ENCODE data around the gene NDUFB6.
A peak's percentile ranks its signal among the peaks of the same experiment; 100 is the strongest.
"Not testable (repeated sequence)": the region's sequence is repeated elsewhere in the genome, so short reads cannot be mapped to it uniquely, and the experiment has no call there.

Gene NDUFB6

DNA sequence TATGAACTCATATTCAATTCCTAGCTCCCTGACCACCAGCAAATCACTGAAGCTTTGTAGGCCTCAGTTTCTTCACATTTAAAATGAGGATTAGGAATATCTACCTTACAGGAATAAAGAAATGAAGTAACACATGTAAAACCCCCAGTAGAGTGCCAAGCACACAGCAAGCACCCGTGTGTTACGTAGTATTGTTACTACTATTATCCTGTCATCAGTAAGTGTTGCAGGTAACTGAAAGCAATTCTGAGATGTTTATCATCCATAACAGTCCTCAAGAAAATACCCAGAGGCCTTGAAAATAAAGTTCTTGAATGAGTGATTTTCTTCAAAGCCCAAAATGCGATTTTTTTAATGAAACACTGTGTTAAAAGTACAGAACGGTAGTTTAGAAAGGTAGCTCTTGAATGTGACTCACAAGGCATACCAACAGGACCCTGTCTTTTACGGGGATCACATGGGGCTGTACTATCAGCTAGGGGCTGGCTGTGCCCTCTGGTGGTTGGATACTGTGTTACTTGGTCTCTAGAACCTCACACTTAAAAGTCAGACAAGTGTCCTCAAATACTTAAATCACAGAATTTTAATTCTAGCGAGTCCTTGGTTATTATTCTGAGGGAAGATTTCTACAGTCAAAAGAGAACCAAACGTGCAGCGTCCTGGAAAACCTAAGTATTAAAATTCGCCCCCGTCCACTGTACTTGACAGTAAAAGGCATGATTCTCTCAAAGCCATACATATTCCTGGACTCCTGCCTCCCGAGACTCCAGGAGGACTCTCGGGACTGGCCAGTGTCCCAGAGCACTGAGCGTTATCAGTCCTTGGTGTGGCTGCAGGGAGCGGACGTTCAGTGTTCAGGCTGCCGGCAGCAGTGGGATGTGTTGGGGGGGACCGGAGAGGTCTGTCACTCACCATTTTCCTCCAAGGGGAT lies 725 bp downstream of the NDUFB6 start:
- peak; percentile 73 for DNase-seq (ENCODE audit: low spot score)

DNA sequence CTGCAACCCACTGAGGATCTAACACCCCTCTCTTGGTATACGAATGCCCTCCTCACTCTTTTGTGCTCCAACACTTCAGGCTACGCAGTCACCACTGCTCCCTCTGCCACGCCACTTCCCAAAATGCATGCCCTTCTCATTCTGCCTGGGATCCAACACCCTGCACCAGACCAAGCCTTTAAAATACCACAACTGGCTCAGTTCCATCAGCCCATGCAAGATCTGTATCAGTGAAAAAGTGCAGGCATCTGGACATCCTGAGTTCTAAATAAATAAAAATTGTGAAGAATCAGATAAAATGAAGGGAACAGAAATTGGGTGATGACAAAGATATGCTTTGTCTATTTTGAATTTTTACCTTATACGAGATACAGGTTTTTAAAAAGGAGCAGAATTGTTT lies 2.7 kb downstream of the NDUFB6 start:
- no peak for DNase-seq (ENCODE audit: low spot score)

DNA sequence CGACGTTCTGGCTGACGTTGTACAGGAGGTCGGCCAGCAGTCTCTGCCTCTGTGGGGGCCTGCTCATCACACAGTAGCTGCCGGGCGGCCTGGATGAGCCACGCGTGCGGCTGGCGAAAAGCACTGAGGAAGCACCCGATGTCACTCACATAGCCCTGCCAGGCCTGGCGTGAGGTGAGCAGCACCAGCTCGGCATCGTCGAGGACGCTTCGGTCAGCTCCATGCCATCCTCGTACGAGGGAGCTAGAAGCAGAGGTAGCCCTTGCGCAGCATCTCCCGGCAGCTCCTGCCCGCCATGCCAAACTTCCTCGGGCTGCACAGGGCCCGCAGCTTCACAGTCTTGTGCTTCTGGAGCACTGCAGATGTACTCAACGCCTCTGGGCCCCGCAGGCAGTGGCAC lies 6.2 kb downstream of the NDUFB6 start:
- DNase-seq (ENCODE audit: low spot score), result no peak

DNA sequence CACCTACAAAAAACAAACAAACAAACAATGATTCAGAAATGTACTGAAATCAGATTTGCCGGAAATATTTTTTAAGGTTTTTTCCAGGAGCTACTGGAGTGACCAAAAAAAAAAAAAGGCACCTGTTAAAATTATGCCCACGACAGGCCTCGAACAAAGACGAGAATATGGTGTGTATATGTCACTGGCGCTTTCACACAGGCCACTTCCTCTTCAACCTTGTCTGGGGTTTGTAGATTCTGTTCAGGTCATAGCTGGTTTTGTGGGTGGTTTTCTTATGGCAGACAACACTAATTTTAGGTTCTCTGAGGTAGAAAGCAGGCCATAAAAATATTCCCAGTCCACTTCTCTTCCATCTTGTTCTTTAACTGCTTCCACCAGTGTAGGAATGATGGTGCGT lies 7.0 kb downstream of the NDUFB6 start:
- DNase-seq (ENCODE audit: low spot score), result no peak

DNA sequence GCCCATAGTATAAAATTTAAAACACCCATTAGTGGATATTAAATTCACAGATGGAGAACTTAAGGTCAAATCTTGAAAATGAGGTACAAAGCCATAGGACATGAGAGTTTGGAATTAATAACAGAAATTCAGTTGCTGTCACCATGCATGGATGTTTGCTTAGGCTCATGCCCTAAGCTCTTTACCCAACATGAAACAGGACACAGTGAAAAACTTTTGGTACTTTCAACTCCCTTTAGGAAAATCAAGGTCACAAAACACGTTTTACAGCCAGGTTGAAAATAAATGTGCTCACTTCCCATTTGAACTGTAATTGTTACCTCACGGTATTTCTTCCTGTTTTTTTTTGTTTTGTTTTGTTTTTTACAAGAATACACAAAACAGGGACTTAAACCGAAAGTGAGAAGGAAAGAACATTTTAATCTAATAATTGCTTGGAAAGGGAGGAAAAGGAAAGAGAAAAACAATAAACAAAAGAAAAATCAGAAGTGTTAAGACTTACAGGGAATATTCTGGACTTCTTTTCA lies 14.5 kb downstream of the NDUFB6 start:
- DNase-seq (ENCODE audit: low spot score), result no peak

DNA sequence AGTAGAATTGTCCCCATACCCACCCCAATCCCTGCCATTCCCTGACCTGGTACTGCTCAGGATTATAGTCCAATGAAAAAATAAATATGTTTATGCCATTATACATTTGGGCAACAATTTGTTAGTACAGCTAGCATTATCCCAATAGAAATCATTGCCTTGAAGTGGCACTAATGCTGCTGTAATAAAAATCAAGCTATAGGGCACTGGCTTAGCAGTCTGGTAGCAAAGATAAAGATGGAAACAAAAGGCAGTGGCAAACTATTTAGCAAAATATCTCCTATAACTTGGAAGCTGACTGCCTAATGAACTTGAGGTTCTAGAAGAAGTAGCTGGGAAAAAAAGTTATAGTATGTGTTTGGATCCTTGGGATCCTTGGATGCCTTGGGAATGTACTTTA lies 18.4 kb downstream of the NDUFB6 start:
- DNase-seq (ENCODE audit: low spot score), result no peak

DNA sequence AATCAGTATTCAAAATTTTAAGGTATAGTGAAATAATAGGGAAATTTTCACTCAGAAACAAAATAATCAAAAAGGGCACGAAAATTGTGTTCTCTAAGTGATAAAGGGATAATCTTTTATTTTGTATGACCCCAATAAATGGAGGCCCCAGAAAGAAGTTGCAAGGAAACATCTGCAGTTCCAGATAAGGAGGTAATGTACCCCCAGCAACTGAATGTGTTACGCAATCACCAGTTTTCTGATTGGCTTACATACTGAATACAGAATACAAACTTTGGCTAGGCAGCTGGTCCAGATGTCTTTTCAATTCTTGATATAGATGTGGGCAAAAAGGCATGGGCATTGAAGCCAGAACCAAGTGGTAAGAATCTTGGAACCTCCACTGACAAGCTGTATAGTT lies 18.9 kb downstream of the NDUFB6 start:
- DNase-seq (ENCODE audit: low spot score), result no peak

DNA sequence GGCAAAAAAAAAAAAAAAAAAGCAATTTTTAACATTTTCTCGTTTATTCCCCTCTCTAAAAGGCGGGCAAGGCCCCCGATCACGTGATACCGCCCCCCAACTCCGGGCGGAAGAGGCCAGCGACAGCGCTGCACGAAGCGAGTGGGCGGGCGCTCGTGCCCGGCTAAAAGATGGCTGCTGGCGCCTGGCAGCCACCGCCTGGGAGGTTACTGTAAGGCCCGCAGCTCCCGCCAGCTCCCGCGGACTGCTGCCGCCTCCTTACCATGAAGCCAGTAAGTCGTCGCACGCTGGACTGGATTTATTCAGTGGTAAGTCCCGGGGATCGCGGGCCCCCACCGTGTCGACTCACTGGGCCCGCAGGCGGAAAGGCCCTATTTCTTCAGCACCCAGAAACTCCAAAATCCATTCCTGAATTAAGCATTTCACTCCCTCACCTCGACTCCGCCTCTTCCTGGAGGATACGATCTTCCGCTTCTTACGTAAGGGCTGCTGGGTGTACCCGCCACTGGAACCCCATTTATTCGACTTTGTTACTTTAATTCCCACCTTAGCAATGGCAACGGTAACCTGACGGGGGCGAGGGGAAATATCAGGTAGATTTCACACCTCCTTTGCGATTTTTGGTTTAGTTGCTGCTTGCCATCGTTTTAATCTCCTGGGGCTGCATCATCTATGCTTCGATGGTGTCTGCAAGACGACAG lies 20.6 kb downstream of the NDUFB6 start, which contains the start of the genes SMIM27 and TOPORS:
TSS of gene SMIM27 (plus strand) at position 156 of the 701 bp plus-strand sequence. CDS start at position 264, 108 bp downstream.
TSS of gene TOPORS (minus strand) at position 415 of the 701 bp plus-strand sequence. CDS start at position 265, 150 bp downstream.
- peak; percentile 94 for DNase-seq (ENCODE audit: low spot score)

DNA sequence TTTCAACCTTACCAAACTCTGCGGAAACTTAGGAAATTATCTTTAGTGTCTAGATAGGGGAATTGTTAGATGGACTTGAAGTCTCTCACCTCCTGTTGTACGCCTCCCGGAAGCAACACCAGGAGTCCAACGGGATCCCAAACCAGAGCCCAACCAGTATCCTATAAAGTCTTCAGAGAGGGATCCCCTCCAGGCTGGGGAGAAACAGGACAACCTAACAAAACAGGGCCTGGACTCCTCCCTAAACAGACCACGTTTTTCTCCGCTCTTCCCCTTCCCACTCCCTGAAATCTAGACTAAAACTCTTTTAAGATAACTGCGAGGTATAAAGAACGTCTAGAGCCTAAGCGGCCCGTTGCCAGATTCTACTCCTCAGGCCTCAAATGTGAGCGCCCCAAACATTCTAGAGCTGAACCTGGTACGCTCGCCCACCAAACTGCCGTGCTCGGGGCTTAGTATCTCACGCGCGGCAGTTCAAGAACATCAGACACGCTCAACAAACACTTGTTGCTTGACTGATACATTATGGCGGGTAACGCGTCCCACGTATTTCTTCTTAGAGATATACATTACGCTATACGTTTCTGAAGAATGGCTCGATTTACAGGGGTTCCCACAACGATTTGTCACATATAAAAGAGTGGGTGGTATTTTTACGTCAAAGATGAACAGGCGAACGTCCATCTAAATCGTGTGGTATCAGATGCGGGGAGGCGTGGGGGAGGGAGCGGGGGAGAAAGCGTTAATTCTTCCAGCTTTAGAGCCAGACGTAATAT lies 21.5 kb downstream of the NDUFB6 start:
- DNase-seq (ENCODE audit: low spot score), result peak; percentile 37

DNA sequence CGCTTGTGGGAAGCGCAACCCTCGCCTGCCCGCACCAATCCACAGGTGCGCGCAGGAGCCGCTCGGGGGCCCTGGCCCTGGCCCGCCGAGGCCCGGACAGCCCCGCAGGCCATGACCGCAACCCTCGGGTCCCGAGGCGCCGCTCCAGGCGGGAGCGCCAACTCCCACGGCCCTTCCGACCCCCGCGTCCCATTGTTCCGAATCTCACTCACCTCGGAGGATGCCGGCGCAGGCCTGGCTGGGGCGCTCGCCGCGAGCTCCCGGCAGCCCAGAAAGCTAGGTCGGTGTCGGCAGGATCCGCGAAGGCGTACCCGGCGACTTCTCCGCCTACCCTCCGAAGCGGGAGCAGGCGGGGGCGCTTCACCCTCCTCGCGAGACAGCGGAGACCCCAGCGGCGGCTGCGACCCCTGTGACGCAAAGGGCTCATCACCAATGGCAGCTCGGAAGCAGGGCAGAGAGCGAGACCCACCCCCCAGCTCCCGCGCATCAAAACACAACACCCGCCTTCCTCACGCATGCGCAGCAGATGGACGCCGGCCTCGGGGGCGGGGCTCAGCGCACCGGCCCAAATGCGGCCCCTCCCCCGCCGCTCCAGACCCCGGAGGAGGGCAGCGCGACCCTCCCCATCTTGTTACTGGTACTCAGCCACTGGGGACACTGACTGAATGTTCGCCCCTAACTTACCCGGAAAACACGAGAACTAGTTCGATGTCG lies 22.2 kb downstream of the NDUFB6 start:
- peak; percentile 99 for DNase-seq (ENCODE audit: low spot score)

DNA sequence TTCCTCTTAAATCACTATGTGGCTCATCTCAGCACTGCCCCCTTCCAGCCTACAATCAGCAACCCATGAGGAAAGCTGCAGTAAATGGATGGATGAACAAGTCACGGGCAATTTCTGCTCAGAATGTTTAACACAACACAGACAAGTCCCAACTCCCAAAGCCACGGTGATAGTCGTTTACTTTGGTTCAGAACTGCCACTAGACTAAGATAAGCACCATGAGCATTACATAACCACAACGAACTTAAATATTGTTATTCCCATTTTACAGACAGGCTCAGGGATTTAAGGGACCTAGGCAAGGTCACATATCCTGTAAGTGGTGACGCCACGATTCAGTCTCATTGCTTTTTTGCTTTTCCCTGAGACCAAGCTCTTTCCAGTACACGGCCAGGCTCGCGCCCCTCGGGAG lies 22.8 kb downstream of the NDUFB6 start:
- DNase-seq (ENCODE audit: low spot score), result peak; percentile 18

DNA sequence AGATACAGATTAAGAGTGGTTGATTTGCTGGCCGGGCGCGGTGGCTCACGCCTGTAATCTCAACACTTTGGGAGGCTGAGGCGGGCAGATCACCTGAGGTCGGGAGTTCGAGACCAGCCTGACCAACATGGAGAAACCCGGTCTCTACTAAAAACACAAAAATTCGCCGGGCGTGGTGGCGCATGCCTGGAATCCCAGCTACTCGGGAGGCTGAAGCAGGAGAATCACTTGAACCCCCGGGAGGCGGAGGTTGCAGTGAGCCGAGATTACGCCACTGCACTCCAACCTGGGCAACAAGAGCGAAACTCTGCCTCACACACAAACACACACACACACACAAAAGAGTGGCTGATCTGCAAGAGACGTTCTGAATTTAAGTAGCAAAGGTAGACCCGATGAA lies 24.7 kb downstream of the NDUFB6 start:
- not testable (repeated sequence) for DNase-seq (ENCODE audit: low spot score)

DNA sequence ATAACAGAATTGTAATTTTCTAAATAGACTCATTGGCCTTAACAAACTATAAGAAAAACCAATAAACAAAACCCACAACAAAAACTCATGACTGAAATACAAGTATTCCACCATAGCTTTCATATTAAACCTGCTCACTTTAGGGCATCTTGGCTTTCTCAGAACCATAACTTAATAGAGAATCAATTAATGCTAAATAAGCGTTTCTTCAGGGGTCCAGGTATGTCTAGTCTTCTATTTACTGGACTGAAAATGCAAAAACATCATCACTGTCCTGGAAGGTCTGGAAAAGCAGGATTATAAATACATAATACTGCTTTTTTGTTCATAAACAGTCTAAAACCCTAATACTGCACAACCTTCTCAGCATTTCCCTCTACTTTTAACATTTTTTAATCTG lies 27.1 kb downstream of the NDUFB6 start:
- DNase-seq (ENCODE audit: low spot score), result no peak

DNA sequence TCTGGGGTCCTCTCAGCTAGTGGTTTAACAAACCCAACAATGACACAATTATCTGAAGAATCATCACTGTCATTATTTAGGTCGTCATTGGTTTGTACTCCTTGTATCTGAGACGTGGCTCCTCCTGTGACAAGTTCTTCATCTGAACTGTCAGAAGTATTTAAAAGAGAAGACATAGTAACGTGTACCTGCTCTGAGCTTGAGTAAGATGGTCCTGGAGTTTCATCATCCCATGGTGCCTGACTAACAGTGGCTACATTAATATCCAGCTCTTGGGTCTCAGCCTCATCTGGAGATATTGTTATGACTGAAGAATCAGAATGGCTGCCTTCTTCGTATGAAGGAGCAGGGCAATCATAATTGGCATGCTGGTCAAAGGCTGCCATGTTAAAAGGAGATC lies 29.9 kb downstream of the NDUFB6 start:
- DNase-seq (ENCODE audit: low spot score), result no peak

DNA sequence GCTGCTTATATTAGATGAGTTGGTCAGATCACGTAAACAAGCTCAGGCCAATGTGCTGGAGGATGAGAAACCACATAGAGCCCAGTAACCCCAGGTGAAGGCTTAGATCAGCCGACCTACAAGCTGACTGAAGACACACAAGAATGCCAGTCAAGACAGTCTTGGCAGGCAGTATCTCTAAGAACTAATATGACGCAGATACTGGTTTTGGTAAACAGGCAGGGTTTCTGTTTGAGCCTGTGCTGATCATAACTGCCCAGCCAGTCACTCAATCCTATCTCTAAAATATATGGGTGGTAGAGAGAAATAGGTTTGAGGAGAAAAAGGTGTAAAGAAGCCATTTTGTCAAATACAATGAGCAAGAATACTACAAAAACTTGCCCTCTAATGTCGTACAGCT lies 39.1 kb downstream of the NDUFB6 start:
- no peak for DNase-seq (ENCODE audit: low spot score)

DNA sequence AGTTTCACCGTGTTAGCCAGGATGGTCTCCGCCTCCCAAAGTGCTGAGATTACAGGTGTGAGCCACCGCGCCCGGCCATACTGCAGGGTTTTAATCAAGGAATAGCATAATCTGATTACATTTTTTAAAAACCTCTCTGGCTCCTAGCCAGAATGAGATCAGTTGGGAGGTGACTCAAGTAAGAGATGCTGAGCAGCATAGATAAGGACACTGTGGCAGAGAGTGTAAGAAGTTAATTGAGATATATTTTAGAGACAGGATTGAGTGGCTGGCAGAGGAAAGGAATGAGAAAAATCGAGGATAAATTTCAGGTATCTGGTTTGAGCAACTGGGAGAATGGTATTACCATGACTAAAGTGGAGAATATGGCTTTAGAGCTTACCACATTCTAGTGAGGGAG lies 39.6 kb downstream of the NDUFB6 start:
- DNase-seq (ENCODE audit: low spot score), result no peak

DNA sequence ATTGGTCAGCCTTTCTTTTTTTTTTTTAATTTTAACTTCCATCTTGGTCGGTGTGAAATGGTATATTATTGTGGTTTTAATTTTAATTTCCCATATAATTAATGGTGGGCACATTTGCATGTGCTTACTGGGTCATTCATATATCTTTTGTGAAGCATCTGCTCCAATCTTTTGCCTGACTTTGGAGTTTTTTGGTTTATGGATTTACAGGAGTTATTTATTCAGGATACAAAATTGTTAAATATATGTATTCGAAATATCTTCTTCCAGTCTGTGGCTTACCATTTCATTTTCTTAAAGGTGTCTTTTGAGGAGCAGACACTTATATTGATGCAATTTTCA lies 46.3 kb downstream of the NDUFB6 start:
- DNase-seq (ENCODE audit: low spot score), result no peak

DNA sequence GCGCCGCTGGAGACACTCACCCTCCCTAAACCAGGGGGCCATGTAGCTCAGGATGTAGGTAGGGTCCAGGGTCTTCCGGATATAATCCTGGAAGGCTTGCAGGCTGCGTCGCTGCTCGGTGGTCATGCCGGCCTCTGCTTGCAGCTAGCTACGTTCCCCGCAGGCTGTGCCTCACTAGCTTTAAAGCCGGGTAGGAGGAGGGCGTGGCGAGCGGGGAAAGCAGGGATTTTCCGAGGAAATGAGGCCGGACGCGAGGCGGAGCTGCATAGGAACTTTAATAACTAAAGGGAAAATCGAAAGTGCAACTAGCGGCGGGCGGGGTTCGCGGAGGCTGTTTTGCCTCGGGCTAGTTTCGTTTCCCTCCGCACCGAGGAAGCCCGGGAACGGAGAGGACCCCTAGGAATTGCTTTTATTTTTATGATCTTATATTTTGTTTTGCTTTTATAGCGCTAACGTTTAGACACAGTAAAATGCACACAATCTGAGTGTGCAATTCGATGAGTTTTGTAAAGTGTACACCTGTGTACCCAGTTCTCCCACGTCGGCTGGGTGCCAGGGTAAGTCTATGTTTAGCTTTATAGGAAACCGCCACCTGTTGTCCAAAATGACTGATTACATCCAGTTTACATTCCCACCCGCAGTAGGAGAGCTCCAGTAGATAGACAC lies 46.8 kb downstream of the NDUFB6 start, which contains the start of gene RIGI:
TSS of gene RIGI (minus strand) at position 156 of the 666 bp plus-strand sequence. CDS start at position 126, 30 bp downstream.
- peak; percentile 92 for DNase-seq (ENCODE audit: low spot score)

DNA sequence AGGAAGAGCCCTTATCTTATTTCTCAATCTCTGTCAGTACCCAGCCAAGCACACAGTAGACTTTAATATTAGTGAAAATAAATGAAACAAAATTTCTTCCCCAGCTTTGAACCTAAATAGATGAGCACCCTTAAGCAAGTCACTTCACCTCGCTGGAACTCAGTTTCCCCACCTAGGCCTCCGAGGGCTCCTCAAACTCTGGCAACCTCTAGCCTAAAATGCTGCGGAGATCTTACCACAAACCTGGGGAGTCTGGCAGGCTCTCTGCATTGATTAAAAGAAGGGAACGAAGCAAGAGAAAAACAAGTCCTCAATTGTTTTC lies 47.3 kb downstream of the NDUFB6 start:
- DNase-seq (ENCODE audit: low spot score), result no peak

DNA sequence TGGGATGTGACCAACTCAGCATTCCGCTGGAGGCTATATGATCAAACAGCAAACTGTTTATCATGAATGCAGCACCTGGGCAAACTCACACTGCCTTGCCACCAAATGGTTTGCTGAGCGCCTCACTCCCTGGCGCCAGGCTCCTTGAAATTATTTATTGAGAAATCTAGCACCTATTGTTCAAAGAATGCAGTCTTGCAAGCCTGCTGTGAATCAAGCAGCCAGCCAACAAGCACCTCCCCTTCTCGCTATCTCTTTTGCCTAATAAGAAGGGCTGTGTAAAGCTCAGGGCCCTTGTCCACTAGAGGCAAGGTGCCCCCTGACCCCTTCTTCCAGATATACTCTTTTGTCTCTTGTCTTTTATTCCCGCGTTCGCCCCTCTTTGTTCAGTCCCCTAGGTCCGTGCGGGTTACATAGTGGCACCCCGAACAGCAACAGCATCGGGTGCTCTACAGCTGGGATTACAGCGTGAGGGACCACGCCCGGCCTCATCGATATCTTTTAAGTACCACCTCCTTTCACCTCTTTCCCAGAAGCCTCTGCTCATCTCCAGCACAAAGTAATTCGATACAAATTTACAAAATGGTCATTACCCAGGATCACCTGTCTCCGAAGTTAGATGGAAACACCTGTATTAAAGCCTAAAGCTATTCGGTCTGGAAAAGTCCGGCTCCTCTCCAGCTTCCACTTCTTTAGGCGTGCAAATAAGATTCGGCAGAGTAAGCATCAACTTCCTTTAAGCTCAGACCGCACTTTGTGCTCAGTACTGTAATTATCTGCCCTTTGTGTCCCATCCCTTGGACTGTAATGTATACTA lies 47.9 kb downstream of the NDUFB6 start:
- no peak for DNase-seq (ENCODE audit: low spot score)

All from AG20443 (cell line).